ENCODE data around the gene FOXD3. TPM values are rescaled to one million over a fixed set of nuclear protein-coding genes. Genes with fewer than 3 reads are reported as not detected.

The FOXD3 gene
- total RNA-seq, 1 donor from 2014 or later = not detected

- DNase-seq (ENCODE audit: extremely low read depth, low read depth, low spot score) = no peak
These were observed 2.2 kb upstream of the FOXD3 start for GRCh38 chr1:63320022-63320721.

DNA sequence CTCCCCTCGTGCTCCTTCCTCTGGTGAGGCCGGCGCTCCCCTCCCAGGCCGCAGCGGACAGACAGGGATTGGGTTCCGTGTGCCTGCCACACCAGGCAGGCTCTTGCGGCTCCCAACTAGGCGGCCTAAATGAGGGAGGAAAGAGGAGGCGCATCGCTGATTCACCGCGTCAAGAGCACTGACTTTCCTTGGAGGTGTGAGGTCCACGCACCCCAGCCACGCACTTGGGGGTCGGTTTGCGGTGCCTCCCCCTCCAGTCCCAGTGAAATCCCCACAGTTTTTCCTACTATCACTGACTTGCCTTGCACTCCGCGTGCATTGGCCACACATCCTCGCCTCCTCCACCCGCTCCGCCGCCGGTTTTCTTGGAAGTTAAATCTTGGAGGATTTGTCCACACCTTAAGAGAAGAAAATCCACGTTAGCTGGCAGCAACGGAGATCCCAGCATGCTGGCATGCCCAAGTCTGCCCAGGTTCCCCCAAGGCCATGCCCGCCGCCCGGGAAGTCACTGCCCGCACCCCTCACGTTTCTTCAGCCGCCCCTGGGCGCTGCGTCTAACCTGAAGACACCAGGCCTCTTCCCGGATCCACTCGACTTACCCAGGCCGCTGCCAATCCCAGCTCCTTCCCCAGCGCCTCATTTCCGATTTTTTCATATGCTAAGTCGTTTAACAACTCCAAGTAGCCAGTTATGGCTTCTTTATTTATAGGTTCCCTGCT is 1.1 kb upstream of the FOXD3 start:
- DNase-seq (ENCODE audit: extremely low read depth, low read depth, low spot score) = no peak

GRCh38 chr1:63321785-63322113 is 618 bp upstream of the FOXD3 start:
- no peak for DNase-seq (ENCODE audit: extremely low read depth, low read depth, low spot score)

DNA sequence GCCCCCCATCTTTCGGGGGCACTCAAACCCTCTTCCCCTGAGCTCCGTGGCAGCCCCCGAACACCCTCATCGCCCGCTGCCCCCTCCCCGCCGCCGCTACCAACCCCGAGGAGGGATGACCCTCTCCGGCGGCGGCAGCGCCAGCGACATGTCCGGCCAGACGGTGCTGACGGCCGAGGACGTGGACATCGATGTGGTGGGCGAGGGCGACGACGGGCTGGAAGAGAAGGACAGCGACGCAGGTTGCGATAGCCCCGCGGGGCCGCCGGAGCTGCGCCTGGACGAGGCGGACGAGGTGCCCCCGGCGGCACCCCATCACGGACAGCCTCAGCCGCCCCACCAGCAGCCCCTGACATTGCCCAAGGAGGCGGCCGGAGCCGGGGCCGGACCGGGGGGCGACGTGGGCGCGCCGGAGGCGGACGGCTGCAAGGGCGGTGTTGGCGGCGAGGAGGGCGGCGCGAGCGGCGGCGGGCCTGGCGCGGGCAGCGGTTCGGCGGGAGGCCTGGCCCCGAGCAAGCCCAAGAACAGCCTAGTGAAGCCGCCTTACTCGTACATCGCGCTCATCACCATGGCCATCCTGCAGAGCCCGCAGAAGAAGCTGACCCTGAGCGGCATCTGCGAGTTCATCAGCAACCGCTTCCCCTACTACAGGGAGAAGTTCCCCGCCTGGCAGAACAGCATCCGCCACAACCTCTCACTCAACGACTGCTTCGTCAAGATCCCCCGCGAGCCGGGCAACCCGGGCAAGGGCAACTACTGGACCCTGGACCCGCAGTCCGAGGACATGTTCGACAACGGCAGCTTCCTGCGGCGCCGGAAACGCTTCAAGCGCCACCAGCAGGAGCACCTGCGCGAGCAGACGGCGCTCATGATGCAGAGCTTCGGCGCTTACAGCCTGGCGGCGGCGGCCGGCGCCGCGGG is 837 bp downstream of the FOXD3 start:
- no peak for DNase-seq (ENCODE audit: extremely low read depth, low read depth, low spot score)

- no peak for DNase-seq (ENCODE audit: extremely low read depth, low read depth, low spot score)
These were observed 1.8 kb downstream of the FOXD3 start for GRCh38 chr1:63323865-63324778.

DNA sequence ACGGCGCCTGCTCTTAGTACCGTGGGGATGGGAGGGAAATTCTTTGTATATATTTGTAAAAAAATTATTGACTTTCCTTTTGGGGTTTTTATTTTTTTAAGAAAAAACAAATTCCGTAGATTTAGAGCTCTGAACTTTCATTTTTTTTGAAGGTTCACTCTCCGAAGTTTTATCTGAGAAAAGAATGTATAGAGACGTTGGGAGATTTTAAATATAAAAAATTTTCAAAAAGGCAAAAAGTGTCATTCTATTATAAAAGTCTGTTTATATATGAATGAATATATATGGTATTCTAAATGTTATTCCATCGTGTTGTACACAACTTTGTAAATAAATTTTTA is 2.4 kb downstream of the FOXD3 start:
- no peak for DNase-seq (ENCODE audit: extremely low read depth, low read depth, low spot score)

GRCh38 chr1:63325279-63325985 is 3.1 kb downstream of the FOXD3 start:
- no peak for DNase-seq (ENCODE audit: extremely low read depth, low read depth, low spot score)

DNA sequence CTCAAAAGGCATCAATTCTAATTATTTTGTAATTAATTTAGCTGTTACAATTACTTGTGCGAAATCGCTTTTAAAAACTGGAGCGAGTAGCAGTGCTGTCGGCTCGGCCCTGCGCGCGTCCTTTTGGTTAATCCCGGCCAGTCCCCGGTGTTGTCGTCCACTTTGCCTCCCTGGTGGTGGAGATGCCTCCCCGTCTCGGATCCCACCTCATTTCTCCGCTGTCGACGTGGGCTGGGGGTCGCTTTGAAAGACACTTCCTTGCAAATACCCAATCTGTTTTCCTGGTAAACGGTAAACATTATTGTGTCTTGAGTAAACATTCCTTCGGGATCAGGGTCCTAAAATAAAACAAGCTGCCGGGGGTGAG is 3.7 kb downstream of the FOXD3 start:
- DNase-seq (ENCODE audit: extremely low read depth, low read depth, low spot score) = no peak

DNA sequence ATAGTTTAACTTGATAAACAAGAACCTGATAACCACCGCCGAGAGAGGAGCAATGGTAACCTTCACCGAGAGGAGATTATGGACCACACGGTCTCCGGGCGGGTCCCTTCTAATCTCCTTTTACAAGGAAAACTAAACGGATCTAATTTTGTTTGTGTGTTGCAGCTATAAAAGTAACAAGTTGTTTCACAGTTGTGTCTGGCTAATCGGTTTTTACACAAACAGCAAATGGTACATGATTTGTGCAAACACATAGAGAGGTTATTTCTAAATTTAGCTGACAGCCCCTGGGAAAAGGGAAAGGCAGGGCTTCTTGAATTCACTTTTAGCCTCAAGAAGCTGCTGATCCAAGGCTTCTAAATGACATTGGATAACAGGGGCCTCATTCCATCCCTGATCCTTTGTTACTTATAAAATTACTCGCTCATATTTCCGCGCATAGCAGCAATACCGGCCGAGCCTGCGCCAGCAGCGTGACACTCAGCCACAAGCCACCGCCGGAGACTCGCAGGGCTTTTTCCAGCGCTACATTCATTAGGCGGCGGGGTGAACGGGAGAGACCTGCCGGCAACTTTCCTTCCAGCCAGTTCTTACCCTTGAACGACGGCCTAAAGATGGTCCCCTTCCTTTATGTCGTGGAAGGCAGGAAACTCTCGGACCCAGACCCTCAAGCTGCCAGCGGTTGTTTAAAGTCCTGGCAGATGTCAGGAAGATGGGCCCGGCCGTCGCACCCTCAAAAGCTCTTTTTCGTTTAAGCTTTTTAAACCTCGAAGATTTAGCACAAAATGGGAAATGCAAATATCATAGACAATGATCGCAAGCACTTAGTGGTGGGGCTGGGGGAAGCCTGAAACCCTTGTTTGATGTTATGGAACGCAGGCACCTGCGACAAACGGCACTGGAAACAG is 4.4 kb downstream of the FOXD3 start:
- DNase-seq (ENCODE audit: extremely low read depth, low read depth, low spot score) = no peak

- DNase-seq (ENCODE audit: extremely low read depth, low read depth, low spot score) = no peak
These were observed 5.2 kb downstream of the FOXD3 start for GRCh38 chr1:63327417-63328054.

DNA sequence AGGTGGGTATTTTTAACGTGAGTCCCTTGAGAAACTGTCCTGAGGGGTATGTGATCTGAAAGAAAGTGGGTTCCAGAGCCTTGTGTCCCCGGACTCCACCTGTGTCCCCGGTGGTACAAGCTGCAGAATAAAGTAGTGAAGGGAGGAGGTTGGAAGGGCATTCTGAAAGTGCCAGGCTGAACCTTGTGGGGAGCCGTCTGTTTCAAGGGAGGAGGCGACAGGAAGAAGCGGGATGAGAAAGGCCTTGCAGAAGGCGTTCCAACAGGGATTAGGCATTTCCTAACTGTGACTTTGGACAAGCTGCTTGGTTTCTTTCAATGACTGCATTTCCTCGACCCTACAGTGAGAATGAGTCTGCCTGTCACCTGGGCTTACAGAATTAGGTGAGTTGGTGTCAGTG is 5.8 kb downstream of the FOXD3 start:
- DNase-seq (ENCODE audit: extremely low read depth, low read depth, low spot score) = no peak

- DNase-seq (ENCODE audit: extremely low read depth, low read depth, low spot score) = no peak
These were observed 6.4 kb downstream of the FOXD3 start for GRCh38 chr1:63328781-63329180.

DNA sequence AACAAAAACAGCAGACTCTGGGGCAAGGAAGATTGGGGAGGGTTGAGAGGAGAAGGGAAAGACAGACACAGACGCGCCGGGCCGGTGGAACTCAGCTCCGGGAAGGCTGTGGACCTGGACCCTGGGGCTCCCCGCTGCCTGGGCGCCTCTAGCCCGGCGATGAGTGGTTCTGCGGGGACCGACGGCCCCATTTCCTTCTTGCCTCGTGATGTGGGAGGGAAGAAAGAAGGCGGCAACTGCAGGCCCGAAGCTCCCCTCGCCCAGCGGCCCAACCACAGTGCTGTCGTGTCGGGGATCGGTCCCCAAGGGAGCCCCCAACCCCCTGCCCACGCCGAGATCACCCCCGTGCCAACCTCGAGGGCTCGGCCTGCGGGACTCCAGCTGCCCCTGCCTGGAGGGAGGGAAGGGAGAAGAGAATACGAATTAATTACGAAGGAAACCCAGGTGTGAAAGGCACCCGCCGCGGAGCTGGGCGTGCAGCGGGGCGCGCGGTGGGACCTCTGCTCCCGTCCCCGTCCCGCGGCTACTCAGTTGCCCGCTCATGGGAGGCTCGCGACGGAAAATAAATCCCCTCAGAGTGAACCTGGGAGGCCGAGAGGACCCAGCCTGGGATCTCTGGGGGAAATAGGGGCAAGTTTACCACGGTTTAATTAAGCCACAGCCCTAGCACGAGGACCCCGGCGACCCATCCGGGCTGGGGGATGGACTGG is 7.4 kb downstream of the FOXD3 start:
- DNase-seq (ENCODE audit: extremely low read depth, low read depth, low spot score) = no peak

DNA sequence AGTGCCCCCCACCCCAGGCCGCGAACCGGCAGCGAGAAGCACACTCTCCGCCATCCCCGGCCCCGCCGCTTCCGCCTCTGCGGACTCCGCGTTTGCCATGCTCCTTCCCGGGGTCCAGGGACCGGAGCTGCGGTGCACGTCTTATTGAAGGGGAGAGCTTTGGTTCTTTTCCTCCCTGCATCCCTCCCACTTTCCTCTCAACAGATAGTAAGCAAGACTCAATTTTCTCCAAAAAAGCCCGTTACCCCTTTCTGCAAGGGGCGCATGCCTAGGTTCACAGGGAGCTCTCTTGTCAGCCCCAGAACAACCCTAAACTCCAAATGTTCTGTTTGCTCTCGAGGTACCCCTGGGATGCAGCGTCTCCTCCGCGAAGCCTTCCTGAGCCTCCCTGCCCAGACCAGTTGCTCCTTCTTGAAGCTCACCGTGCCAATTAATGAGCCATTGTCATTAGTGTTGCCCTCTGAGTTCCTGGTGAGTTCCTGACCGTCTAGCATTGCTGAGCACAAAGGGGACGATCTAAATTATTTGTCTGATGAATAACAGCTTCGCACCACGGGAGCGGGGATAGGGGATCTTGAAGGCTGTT is 8.1 kb downstream of the FOXD3 start:
- no peak for DNase-seq (ENCODE audit: extremely low read depth, low read depth, low spot score)

DNA sequence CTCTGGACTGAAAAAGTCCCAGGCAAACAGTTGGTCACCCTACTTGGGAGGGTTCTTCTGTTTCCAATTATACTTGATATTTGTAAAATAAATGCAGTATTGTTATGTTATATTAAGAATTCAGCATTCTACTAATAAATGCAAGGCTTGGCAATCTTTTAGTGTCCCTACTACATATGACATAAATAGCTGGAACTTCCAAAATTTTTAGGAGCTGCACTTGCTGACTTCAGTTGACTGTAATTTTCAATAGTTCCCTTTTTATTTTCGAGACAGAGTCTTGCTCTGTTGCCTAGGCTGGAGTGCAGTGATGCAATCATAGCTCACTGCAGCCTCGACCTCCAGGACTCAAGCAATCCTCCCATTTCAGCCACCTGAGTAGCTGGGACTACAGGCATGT is 20.0 kb downstream of the FOXD3 start:
- no peak for DNase-seq (ENCODE audit: extremely low read depth, low read depth, low spot score)

GRCh38 chr1:63343922-63344321 is 21.6 kb downstream of the FOXD3 start:
- no peak for DNase-seq (ENCODE audit: extremely low read depth, low read depth, low spot score)

DNA sequence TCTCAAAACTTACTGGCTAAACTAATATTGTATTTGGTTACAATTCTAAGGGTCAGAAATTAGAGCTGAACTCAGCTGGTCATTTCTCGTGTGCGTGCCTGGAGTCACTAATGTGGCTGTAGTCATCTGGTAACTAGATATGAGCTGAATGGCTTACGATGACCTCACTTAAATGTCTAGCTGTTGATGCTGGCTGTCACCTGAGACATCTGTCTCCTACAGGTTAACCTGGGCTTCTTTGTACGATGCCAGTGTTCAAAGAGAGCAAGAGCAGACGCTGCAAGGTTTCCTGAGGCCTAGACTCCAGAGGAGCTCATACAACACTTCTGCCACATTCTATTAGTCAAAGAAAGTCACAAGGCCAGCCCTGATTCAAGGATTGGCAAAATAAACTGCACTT is 28.0 kb downstream of the FOXD3 start:
- no peak for DNase-seq (ENCODE audit: extremely low read depth, low read depth, low spot score)

GRCh38 chr1:63352736-63353135 is 30.4 kb downstream of the FOXD3 start:
- DNase-seq (ENCODE audit: extremely low read depth, low read depth, low spot score) = no peak
